Dedifferentiated amniotic fluid mesenchymal stem cell (primary cell): ENCODE measurements around the gene MSRB1.

Experiments used
- DNase-seq: peaks from one replicate; pipeline ENCODE4 v3.0.0-alpha.2; 2016; ENCODE audit errors: extremely low spot score

MSRB1 gene

GRCh38 chr16:1895949-1896675, 46.9 kb downstream of the MSRB1 start:
- no peak for DNase-seq

GRCh38 chr16:1895068-1895467, 47.9 kb downstream of the MSRB1 start:
- DNase-seq = no peak

- DNase-seq = no peak
Measured at GRCh38 chr16:1890708-1891050, 52.3 kb downstream of the MSRB1 start.

GRCh38 chr16:1890024-1890707, 52.8 kb downstream of the MSRB1 start:
- no peak for DNase-seq
